Measurements from ENCODE around the gene CAB39L.

DNA sequence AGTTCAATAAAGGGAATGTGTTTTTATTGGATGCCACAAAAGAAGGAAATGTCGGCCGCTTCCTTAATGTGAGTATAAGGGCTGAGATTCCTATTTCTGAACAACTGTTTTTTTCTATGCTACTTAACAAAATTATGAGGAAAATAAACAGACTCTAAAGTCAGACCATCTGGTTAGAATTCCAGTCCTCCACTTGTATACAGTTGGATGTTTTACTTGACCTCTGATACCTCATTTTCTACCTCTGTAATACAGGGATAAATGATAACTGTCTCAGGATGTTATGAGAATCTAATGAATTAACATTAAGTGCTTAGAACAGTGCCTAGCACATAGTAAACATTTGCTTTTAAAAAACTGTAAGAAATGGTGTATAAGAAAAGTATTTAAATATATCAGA, 44.7 kb upstream of the CAB39L start:
- TF ChIP-seq, protein P1, sequence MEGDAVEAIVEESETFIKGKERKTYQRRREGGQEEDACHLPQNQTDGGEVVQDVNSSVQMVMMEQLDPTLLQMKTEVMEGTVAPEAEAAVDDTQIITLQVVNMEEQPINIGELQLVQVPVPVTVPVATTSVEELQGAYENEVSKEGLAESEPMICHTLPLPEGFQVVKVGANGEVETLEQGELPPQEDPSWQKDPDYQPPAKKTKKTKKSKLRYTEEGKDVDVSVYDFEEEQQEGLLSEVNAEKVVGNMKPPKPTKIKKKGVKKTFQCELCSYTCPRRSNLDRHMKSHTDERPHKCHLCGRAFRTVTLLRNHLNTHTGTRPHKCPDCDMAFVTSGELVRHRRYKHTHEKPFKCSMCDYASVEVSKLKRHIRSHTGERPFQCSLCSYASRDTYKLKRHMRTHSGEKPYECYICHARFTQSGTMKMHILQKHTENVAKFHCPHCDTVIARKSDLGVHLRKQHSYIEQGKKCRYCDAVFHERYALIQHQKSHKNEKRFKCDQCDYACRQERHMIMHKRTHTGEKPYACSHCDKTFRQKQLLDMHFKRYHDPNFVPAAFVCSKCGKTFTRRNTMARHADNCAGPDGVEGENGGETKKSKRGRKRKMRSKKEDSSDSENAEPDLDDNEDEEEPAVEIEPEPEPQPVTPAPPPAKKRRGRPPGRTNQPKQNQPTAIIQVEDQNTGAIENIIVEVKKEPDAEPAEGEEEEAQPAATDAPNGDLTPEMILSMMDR (IDR thresholded peaks at IDR 0.05), result no peak
- TF ChIP-seq POLR2A (IDR thresholded peaks at IDR 0.05), result no peak
